NCI-H1048 (cell line): Measurements from ENCODE around the gene PRR30.

Experiments used
- DNase-seq: peaks from one replicate; lab custom pipeline; 2025; lab: John Stamatoyannopoulos, UW

PRR30 gene

DNA sequence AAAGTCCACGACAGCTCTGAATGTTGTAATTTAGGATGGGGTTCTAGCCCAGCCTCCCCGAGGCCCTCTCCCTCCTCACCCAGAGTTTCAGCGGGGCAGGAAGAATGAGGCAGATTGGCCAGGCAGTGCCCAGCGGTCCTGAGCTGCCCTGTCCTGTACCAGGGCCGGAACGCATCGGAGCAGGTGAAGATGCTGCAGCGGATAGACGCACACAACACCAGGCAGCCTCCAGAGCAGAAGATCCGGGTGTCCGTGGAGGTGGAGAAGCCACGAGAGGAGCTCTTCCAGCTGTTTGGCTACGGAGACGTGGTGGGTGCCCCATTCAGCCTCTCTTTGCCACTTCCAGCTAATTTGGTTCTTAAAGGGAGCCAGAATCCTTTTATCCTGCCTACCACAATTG, 41.9 kb downstream of the PRR30 start:
- DNase-seq, result no peak

DNA sequence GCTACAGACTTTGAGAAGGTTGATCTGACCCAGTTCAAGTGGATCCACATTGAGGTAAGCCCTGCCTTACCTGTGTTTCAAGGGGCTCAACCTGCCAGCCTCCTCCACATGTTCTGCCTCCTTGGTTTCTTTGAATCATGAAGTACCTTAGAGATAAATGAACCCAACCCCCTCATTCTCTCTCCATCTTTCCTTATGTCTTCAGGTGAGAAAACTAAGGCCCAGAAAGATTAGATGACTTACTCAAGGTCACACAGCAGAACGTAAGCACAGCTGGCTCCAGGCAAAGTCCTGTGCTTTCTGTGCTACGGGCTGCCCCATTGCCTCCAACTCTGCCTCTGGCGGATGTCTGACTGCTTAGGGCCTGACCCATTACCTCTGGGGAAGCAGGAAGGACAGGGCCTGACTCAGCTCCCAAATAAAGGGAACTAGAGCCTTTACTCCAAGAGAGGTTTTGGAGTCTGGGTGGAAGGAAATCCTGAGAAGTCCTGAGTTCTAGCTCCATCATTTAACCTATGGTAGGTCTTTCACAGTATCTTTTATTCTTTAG, 42.4 kb downstream of the PRR30 start:
- DNase-seq, result no peak

DNA sequence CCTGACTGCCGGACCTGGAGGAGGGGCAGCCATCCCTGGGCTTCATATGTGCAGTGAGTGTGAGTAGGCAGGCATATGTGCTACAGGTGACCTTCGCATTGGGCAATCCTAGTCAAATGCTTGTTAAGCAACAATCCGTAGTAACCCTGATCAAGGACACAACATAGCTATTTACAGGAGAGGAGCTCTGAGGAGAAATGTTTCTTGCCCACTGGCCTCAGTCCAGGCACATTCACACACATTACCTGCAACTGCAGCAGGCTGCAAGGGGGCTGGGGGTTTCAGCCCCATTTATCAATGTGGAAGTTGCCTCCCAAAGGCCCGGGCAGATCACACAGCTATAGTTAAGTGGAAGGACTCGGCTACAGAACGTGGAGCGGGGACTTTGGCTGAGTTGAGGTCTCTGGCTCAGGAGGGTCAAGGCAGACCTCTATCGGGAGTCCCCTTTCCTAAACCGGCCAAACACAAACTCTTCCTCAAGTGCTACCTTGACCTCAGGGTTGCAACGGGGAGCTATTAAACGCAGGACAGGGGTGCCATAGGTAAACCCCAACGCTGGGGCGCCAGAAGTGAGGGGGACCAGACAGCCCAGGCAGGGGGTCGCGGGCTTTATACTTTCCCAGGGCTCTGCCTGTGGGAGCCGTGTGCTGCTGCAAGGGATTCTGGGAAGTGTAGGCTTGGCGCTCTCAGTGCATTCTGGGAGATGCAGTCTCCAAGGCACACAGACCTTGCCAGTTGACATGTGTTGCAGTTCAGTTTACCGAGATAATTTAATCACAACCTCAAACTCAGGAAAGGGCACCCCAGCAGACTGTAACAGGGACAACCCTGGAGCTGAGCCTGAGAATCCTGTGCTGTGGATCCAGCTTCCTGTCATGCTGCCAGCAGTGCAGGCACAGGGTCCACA, 43.2 kb downstream of the PRR30 start:
- no peak for DNase-seq

- DNase-seq, result no peak
These were observed 43.8 kb downstream of the PRR30 start for GRCh38 chr2:27095427-27095744.

GRCh38 chr2:27094353-27094984, 44.7 kb downstream of the PRR30 start:
- no peak for DNase-seq

- no peak for DNase-seq
These were observed 45.5 kb downstream of the PRR30 start for GRCh38 chr2:27093430-27094352.

- no peak for DNase-seq
These were observed 46.3 kb downstream of the PRR30 start for GRCh38 chr2:27092696-27093429.

- DNase-seq, result no peak
These were observed 47.2 kb downstream of the PRR30 start for GRCh38 chr2:27091746-27092695.

GRCh38 chr2:27089111-27089954, 49.9 kb downstream of the PRR30 start:
- no peak for DNase-seq

GRCh38 chr2:27088634-27089033, 50.6 kb downstream of the PRR30 start:
- no peak for DNase-seq

GRCh38 chr2:27087823-27088410, 51.3 kb downstream of the PRR30 start:
- no peak for DNase-seq
